HL-60/S4 (cell line): ENCODE results near the gene PEX6.
"Not testable (repeated sequence)": the region's sequence is repeated elsewhere in the genome, so short reads cannot be mapped to it uniquely, and the experiment has no call there.

Experiments
- in situ Hi-C: fragments of 300-500 bp; cut with MboI; formaldehyde crosslinking; loops from 2 replicates; pipeline ENCODE4 v1.14.3; 2022; ENCODE audit warnings: low sequenced_read_pairs

The PEX6 gene

DNA sequence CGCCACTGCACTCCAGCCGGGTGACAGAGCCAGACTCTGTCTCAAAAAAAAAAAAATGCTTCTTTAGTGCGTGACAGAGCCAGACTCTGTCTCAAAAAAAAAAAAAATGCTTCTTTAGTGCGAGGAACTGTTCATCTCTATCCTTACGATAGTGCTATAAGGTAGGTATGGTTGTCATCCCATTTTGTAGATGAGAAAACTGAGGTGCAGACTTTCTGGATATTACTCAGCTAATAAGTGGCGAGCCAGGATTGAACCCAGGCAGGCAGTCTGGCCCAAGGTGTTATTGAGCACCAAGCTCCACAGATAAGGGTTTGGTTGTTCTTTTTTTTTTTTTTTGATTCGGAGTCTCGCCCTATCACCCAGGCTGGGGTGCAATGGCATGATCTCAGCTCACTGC, 22.9 kb upstream of the PEX6 start:
- in situ Hi-C loops = no loop called here

DNA sequence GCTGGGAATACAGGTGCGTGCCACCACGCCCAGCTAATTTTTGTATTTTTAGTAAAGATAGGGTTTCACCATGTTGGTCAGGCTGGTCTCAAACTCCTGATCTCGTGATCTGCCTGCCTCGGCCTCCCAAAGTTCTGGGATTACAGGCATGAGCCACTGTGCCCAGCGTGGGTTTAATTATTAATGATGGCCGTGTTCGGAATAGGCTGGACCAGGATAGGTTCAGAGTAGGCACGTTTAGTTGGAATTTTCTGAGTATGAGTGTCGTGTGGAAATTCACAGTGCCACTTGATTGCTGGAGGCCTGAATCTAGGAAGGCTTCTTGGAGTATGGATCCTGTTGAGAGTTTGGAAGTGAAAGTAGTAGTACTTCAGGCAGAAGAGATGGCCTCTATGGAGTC, 19.2 kb upstream of the PEX6 start:
- in situ Hi-C loops = not testable (repeated sequence)

DNA sequence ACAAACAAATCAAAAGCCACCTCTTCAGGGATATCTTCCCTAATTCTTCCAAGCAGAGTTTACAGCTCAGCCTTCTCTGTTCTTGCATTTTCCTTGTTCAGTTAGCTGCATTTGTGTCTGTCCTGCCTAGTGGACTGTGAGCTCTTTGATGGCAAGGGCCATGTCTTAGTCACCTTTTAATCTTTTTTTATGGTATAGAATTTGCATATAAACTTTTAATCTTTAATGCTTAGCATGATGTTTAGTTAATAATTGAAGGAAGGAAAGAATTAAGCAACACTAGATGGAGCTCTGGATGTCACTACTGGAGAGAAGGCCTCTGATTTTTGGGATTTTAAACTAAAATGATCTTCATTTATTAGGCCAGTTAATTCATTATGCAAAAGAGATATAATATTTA, 17.5 kb upstream of the PEX6 start:
- in situ Hi-C loops = no loop called here

DNA sequence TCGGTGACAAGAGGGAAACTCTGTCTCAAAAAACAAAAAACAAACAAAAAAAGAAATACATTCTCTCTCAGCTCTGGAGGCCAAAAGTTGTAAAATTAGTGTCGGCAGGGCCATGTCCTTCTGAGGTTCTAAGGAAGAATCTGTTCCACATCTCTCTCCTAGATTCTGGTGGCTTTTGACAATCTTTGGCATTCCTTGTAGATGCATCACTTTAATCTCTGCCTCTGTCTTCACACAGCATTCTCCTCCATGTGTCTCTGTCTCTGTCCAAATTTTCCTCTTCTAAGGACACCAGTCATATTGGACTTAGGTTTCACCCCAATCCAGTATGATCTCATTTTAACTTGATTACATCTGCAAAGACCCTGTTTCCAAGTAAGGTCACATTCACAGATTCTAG, 14.5 kb upstream of the PEX6 start:
- in situ Hi-C loops = no loop called here

DNA sequence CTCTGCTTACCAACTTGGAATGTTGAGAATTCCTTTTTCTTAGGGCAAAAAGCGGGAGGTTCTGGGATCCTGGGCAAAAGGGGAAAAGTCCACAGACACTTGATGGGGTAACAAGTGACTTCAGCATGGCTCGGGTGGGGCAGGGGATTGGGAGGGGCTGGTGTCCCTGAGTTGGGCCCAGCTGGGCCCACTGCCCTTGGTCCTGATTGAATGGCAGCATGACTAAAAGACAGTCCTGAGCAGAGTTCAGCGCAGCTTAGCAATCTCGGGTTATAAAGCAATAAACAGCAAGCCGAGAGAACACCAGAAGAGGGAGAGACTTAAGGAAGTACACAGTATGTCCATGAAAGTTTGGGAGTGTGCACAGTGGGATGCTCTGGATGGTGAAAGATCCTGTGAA, 10.9 kb upstream of the PEX6 start:
- in situ Hi-C loops = no loop called here

DNA sequence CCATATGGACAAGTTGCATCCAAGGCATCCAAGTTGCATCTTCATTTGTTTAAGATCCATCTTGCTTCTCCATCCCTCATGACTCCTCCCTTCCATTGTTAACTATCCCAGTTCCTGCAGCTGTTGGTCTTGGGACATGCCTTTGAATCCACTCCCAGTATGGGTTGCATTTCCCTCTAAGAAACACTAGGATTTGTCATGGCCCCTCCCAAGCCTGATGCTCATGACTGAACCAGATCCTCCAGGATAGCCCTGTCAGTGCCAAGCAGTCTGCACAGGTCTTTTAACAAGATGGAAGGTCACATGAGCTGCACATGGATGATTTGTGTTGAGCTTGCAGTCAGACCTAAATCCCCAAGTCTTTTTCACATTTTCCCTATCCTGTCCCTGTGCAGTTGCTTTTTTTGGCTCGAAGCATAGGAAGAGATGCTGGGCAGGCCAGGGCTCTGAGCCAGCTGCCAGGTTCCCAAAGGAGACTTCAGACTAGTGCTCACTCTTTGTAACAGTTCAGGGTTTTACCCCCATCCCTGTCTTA, 9.6 kb upstream of the PEX6 start:
- in situ Hi-C loops = no loop called here

DNA sequence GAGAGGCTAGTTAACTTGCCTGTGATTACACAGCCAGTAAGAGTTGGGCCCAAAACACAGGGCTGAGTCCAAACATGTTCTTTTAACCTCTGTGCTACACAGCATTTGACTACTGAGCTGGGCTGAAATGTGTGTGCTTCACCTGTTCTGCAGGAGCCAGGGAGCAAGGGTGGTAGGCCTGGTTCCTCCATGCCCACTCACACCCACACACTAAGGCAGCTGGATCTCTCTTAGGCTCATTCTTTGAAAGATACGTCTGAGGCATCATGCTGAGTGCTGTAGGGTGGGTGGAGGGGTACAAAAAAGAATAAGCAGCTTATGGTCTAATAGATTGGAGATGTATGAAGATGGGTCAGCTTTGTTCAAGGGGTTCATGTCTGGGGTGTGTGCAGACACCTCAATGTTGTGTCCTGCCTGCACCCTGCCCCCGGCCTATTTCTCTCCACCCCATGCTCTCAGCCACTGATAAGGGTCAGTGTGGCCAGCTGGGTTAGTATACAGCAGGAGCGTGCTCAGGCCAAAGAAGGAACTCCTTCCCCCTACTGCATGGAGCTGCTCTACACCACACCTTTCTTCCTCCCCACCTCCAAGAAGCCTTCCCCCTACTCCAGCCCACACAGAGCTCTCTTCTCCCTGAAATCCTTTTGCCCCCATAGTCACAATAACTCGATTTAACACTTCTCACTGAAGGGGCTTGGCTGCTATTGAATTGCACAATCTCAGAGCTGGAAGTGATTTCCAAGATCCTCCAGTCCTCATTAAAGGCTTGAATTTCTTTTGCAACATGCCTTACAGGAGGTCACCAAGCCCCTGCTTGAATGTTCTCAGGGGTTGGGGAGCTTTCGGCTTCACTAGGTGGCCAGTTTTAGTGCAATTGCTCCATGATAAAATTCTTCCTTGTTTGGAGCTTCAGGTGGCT, 8.8 kb upstream of the PEX6 start:
- in situ Hi-C loops = no loop called here

DNA sequence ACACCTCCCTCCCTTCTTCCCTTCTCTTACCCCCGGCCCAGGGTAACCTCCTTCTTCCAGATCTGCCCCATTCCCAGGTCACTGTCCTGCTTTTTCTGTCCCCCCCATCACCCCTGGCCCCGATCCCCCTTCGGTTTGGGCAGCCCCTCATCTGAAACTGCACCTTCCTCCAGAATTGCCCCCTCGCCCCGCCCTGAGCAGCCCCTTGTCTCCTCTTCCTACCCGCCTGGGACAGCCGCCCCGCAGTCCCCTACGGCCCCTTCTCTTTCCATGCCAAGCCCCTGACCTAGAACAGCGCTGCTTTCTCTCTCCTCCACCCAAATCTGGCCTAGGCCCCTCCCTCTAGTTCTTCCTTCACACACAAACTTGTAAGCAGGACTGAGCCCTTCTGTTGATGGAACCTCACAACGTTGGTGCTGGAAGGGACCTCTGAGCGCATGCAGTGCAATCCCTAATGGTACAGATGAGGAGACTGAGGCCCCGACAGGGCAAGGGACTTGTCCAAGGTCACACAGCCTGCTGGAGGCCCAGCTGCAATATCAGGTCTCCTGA, 6.0 kb upstream of the PEX6 start:
- in situ Hi-C loops = no loop called here

DNA sequence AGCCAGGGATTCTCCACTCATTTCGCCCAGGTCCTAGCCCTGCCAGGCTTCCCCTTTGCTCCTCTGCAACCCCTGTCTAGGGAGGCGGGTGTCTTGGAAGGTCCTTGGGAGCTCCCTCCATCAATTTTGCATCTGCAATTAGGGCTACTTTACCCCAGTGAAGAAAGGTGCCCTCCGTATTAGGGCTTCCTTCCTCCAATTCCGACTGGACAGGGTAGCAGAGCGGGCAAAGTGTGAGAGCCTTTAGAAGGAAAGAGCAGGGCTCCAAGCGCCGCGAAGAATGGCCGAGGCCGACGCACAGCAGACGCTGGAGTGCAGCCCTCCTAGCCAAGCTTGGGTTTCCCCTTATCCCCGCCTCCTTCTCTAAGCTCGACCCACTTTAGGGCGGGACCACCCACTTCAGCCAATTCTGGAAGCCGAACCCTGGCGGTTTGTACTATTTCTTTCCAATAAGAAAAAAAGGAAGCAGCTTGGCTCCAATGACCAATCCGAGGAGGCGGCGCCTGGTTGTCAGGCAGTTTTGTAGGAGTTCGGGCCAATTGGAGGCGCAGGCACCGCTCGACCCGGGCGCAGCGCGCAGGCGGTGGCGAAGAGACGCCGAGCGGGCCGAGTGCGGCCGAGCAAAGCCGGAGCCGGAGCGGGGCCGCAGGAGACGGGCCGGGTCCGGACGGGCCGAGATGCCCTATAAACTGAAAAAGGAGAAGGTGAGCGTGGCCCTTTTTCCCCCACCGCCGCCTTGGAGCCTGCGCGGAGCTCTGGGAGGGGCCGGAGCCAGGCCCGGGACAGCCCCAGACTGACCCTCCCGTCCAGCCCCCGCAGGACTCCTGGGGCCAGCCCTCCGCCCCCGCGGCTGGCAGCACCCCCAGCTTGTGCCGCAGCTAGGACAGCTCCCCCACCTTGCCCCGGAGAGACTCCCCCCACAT, 5.3 kb upstream of the PEX6 start, which contains the start of gene PPP2R5D:
Gene PPP2R5D (plus strand): TSS at position 570 of the 923 bp plus-strand sequence. CDS start 108 bp downstream, at position 678.
- in situ Hi-C loops = no loop called here

DNA sequence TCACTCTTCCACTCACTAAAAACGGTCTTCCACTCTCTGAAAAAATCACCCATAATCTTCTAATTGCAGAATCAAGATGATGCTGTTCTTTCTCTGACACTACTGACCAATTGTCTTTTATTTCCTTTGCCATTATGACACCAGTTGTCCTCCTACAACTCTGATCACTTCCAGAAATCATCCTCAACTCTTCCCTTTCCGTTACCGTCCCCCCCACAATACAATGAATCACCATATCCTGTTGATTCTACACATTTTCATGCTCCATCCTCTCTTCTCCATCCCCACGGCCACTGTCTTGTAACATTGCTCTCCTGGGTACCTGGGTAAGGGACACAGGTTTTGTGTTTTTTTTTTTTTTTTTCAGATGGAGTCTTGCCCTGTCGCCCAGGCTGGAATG, 2.9 kb upstream of the PEX6 start:
- in situ Hi-C loops = no loop called here

DNA sequence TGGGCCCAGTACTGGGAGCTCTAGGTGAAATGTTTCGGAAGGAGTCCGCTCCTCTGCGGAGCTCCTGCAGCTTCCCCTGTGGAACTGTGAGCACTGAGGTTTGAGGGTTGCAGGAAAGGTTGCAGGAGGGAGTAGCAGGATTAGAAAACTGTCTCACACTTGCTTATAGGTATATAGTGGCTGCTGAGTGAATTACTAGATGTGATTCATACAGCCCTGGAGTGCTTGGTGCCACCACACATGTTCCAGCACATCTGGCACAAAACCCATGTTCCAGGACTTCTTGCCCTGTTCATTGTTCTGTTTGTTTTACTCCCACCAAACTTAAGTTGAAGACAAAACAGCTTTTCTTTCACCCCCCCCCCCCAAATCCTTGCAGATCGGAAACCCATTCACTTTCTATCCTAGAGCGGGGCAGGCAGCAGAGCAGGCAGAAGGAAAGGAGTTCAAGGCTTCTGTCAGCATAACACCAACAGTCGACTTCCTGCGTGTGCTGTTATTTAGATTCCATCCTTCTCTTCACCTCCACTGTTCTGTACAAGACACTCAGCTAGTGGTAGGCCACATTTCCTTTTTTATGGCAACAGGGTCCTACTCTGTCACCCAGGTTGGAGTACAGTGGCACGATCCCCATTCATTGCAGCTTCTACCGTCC, 669 bp upstream of the PEX6 start:
- in situ Hi-C loops = no loop called here

DNA sequence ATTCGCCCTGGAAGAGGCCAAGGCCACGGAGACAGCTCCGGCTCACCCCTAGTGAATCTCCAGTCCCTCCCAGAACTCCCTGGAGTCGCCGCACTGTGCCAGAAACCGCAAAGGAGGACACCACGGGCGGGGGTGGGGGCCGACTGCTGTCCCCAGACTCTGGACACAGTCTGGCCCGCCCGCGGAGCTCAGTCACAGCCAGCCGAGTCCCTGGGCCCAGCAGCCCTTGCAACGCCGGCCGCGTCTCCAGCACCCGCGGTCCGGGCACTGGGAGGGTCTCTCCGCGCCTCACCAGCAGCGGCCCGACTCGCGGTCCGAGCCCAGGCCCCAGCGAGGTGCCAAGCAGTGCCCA, 518 bp downstream of the PEX6 start:
- in situ Hi-C loops = no loop called here

DNA sequence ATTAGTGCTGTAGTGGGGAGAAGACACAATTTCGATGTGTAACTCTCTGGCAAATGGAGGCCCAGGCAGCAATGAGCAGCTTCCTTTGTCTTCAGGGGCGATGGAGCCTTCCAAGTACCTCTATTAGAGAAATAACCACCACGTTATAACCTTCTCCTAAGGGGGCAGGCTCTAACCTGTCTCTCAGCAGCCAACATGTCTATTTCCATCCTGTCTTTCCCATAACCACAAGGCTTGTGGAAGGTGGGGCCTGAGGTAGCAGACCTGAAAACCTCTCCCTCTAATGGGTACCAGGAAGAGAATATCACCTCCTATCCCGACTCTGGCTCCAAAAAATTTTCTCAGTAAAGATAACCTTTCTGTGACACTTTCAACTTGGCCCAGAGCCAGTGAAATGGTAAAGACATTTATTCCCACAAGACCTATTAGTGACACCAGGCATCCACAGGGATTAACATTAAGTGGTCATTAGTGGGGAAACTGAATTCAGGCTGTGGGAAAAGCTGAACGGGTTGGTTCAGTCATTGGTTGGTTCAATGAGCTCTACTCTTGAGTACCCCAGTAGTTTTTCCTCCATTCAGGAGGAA, 4.0 kb downstream of the PEX6 start:
- in situ Hi-C loops = no loop called here

DNA sequence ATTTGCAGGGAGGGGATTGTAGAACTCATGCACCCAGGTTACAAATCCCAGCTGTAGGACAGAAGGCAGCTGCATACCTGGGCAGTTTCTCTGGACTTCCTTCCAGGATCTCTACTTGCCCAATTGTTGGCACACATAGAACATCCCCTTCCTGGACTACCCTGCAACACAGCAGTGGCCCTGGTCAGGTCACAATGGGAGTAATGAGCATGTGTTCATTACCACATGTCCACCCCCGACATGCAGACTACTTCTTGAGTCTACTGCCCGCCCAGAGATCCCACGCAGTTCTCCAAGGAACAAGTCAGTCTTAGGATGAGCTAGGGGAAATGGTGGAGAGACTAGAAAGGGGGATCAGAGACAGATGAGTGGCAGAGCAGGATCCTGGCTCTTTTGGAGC, 5.1 kb downstream of the PEX6 start:
- in situ Hi-C loops = no loop called here

DNA sequence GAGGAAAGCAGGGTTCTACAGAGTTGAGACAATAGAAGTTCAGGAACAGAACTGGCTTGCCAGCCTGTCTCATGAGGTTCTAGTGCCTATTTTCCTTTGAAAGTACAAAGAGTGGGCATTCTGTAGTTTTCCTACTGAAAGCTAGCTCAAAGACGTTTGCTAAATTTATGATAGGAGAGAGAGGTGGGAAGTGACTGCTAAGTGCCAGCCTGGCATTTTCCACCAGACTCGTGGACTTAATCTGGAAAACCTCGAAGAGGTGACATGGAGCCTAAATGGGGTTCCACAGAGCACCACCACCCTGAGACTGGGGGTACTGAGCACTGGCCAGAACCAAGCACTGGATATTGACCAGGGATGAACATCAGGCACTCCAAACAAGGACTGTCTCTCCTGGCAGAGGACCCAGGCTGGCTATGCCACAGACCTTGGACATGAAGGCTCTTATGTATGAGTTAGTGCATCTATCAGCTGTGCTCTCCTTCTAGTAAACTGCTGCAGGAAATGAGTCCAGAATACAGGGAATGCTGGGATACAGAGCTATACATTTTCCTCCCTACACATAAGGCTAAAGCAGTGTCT, 7.1 kb downstream of the PEX6 start:
- in situ Hi-C loops = no loop called here

DNA sequence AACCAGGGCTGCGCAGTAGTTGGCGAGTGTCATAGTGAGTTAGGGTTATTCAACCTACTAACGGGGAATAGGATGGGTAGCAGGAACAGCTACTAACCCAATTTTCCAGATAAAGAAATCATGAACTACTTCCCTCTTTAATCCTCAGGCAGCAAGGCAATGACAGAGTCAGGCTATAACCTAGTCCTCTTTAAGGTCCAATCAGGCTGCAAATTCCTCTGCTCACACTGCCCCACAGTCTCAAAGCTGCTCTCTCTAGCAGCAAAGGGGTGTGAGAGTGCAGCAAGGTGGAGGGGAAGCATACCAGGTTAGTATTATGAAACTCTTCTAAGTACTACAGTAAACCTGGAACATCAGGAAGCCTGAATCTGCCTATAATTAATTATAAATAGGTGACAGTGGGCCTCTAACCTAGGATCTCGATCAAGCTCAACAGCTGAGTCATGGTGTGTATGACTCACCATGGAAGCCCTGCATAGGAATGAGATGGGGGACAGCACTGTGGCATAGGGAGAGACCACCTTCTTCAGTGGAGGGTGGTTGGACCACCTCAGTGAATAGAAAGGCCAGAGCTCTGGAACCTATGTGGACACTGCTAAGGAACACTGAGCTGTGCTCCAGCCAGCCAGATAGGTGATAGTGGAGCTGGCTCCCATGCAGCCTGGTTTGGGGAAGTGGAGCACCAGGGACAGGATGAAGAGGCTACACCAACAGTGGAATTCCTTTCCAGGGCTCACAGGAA, 7.9 kb downstream of the PEX6 start:
- in situ Hi-C loops = no loop called here

DNA sequence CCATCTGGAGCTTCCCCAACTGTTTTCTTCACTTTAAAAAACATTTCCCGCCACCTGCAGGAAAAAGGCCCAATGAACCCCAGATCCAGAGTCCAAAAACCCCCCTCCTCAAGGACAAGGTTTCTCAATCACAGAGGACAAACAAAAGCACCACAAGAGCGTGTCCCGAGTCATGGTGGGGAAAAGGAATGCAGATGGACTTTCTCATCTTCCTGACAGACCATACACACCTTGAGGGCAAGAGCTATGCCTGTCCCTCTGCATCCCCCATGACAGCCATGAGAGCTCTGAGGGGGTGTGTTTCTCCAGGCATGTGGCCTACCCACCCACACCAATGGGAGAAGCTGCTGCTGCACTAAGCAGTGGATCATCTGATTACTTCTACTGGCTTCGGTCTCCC, 9.0 kb downstream of the PEX6 start:
- in situ Hi-C loops = no loop called here

DNA sequence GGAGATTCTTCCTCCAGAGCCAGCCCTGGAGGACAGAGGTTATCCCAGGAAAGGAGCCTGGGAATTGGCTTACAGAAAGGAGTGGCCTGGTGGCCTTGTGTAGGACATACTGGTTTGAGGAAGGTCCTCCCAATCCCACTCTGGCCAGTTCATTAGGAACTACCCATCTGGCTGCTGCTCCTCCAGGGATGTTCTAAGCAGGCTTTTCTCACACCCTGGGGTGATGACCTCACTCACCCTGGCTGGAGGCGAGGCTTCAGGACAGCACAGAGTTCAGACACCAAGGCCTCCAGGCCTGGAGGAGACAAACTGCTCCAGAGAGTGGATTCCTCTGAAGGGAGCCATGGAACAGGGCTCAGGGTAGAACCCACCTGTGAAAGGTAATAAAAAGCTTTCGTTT, 9.6 kb downstream of the PEX6 start:
- in situ Hi-C loops = no loop called here

DNA sequence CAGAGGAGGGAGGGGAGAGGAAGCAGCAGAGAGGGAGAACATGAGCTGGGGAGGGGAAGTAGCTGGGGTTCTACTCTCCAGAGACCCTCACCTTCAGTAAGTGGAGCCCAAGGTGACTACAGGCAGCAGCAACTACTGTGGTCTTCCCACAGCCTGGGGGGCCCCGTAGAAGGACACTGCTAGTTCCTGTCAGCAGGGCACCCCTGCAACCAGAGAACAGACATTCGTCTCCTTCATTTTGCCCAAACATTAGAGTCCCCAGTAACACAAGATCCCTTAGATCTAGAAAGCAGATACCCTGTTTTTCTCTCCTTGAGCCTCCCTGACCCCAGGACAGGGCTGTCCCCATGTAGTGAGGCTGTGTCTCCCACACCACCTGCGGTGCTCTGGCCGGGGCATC, 10.2 kb downstream of the PEX6 start:
- in situ Hi-C loops = no loop called here
